ENCODE results near the gene PLK4.
"Not testable (repeated sequence)": the region's sequence is repeated elsewhere in the genome, so short reads cannot be mapped to it uniquely, and the experiment has no call there.

Gene PLK4

GRCh38 chr4:127880763-127881562, at the start of gene PLK4:
Gene PLK4 (plus strand): TSS chr4:127880893. CDS start chr4:127881135, 242 bp downstream.
- DNase-seq (ENCODE audit: low read depth in 2 of 2), result peak; percentile 86 to 90

- no peak for DNase-seq (ENCODE audit: low read depth in 2 of 2)
Measured at GRCh38 chr4:127832585-127832984, 48.1 kb upstream of the PLK4 start.

GRCh38 chr4:127843704-127844600, 36.7 kb upstream of the PLK4 start:
- no peak for DNase-seq (ENCODE audit: low read depth in 2 of 2)

GRCh38 chr4:127844601-127845116, 36.0 kb upstream of the PLK4 start:
- DNase-seq (ENCODE audit: low read depth in 2 of 2), result no peak

GRCh38 chr4:127846061-127846460, 34.6 kb upstream of the PLK4 start:
- no peak for DNase-seq (ENCODE audit: low read depth in 2 of 2)

GRCh38 chr4:127846765-127847164, 33.9 kb upstream of the PLK4 start:
- DNase-seq (ENCODE audit: low read depth in 2 of 2), result no peak

- DNase-seq (ENCODE audit: low read depth in 2 of 2), result no peak
Measured at GRCh38 chr4:127849505-127850234, 31.0 kb upstream of the PLK4 start.

- no peak for DNase-seq (ENCODE audit: low read depth in 2 of 2)
Measured at GRCh38 chr4:127852661-127853060, 28.0 kb upstream of the PLK4 start.

- no peak for DNase-seq (ENCODE audit: low read depth in 2 of 2)
Measured at GRCh38 chr4:127856196-127856812, 24.4 kb upstream of the PLK4 start.

GRCh38 chr4:127856813-127857447, 23.8 kb upstream of the PLK4 start:
- no peak for DNase-seq (ENCODE audit: low read depth in 2 of 2)

- DNase-seq (ENCODE audit: low read depth in 2 of 2), result no peak
Measured at GRCh38 chr4:127857641-127858040, 23.1 kb upstream of the PLK4 start.

GRCh38 chr4:127868196-127868595, 12.5 kb upstream of the PLK4 start:
- DNase-seq (ENCODE audit: low read depth in 2 of 2), result no peak

GRCh38 chr4:127870281-127870680, 10.4 kb upstream of the PLK4 start:
- DNase-seq (ENCODE audit: low read depth in 2 of 2), result no peak

GRCh38 chr4:127870688-127871087, 10.0 kb upstream of the PLK4 start:
- no peak for DNase-seq (ENCODE audit: low read depth in 2 of 2)

GRCh38 chr4:127875791-127876190, 4.9 kb upstream of the PLK4 start:
- DNase-seq (ENCODE audit: low read depth in 2 of 2), result no peak

- no peak for DNase-seq (ENCODE audit: low read depth in 2 of 2)
Measured at GRCh38 chr4:127881563-127881864, 821 bp downstream of the PLK4 start.

GRCh38 chr4:127888559-127888958, 7.9 kb downstream of the PLK4 start:
- no peak for DNase-seq (ENCODE audit: low read depth in 2 of 2)

GRCh38 chr4:127889903-127890302, 9.2 kb downstream of the PLK4 start:
- no peak for DNase-seq (ENCODE audit: low read depth in 2 of 2)

- DNase-seq (ENCODE audit: low read depth in 2 of 2), result no peak
Measured at GRCh38 chr4:127896069-127896468, 15.4 kb downstream of the PLK4 start.

- no peak for DNase-seq (ENCODE audit: low read depth in 2 of 2)
Measured at GRCh38 chr4:127896528-127896927, 15.8 kb downstream of the PLK4 start.

- not testable (repeated sequence) for DNase-seq (ENCODE audit: low read depth in 2 of 2)
Measured at GRCh38 chr4:127899682-127900081, 19.0 kb downstream of the PLK4 start.

Data from stimulated activated CD8-positive, alpha-beta memory T cell treated with anti-CD3 and anti-CD28 coated beads, Interleukin-15, amount 100 ng/mL, for 4 hours (primary cell).